ENCODE measurements around the gene ELAC1.

- TF ChIP-seq CTCF (IDR thresholded peaks at IDR 0.05; ENCODE audit: insufficient read depth, low read depth, low read length) (no peak), EZH2 (IDR thresholded peaks at IDR 0.05; ENCODE audit: insufficient read depth, low read length) (no peak)
These were observed 1.6 kb downstream of the ELAC1 start for GRCh38 chr18:50969448-50969847.

All from astrocyte (in vitro differentiated cells and primary cell).